HepG2 (cell line): ENCODE results near the gene ABCB8. TPM values are rescaled to one million over a fixed set of nuclear protein-coding genes. Genes with fewer than 3 reads are reported as not detected.
A peak's percentile ranks its signal among the peaks of the same experiment; 100 is the strongest.

Experiments
- ATAC-seq: fragments of 200-7000 bp; cut with Tn5 transposase; 3 replicates; pipeline ENCODE4 v1.9.1; 2020; ENCODE audit warnings: mild to moderate bottlenecking, moderate library complexity
- BruUV-seq: library from RNA; stranded (reverse); fragments of 400-500 nt; replicated peaks from 2 replicates; lab custom pipeline; 2021; lab: Mats Ljungman, UMichigan
- CTCF ChIA-PET: fragments of 300-600 bp; formaldehyde crosslinking; extraction: SDS; loops from one replicate; lab custom pipeline; 2021; ENCODE audit warnings: low total read pairs, inconsistent platforms, low intra/inter-chr PET ratio; lab: Yijun Ruan, JAX
- POLR2A ChIA-PET: fragments of 350-600 bp; sonication (Branson Sonifier 250); formaldehyde crosslinking; loops from one replicate; lab custom pipeline; 2020; ENCODE audit warnings: antibody characterized with exemption, inconsistent platforms; lab: Yijun Ruan, JAX
- DNase-seq: peaks from one replicate; pipeline ENCODE4 v3.0.0-alpha.2; 2015; ENCODE audit warnings: low spot score
- FAIRE-seq: peaks from 3 replicates; lab custom pipeline; 2011; peaks lifted over from hg19 to GRCh38; lab: Jason Lieb, UNC
- H2AFZ ChIP-seq: one replicate; pipeline ENCODE4 v1.6.1; 2011; ENCODE audit warnings: low read length, inconsistent platforms
- H3K27ac ChIP-seq: fragments of 300-600 bp; 3 replicates; pipeline ENCODE4 v1.8.0; 2011; ENCODE audit warnings: mixed run types, mild to moderate bottlenecking, mixed read lengths, low read length, inconsistent platforms; ENCODE audit not compliant: insufficient read depth; ENCODE audit errors: extremely low read length
- H3K27me3 ChIP-seq, 2 experiments: fragments of 200-600 bp in 1 of 2; 2 replicates in 1 of 2; 3 replicates in 1 of 2; pipeline versions ENCODE4 v1.6.0 to v1.8.0; 2011; ENCODE audit warnings: low read length in 2 of 2, mild to moderate bottlenecking in 2 of 2, moderate library complexity in 2 of 2, inconsistent platforms in 1 of 2; ENCODE audit not compliant: insufficient read depth in 2 of 2, control insufficient read depth in 1 of 2
- H3K36me3 ChIP-seq, 2 experiments: fragments of 200-600 bp in 1 of 2; replicated peaks in 1 of 2; 2 replicates in 1 of 2; 3 replicates in 1 of 2; pipeline versions ENCODE4 v1.5.1 to v1.8.0; 2011; ENCODE audit warnings: low read length in 2 of 2, inconsistent platforms in 1 of 2; ENCODE audit not compliant: insufficient read depth in 2 of 2, control insufficient read depth in 1 of 2
- H3K4me1 ChIP-seq: 2 replicates; pipeline ENCODE4 v1.5.1; 2012; ENCODE audit warnings: low read length, inconsistent platforms; ENCODE audit not compliant: insufficient read depth
- H3K4me2 ChIP-seq: 2 replicates; pipeline ENCODE4 v1.6.0; 2011; ENCODE audit warnings: low read depth, low read length, inconsistent platforms
- H3K4me3 ChIP-seq, 3 experiments: fragments of 200-600 bp in 1 of 3; sonication (generic), shearing (Covaris generic) in 1 of 3; replicated peaks in 1 of 3; 2 replicates each; pipeline ENCODE4 v1.5.1; 2011 to 2016; ENCODE audit warnings: low read length in 3 of 3, inconsistent platforms in 2 of 3, low read depth in 2 of 3, mild to moderate bottlenecking in 2 of 3, control low read depth in 1 of 3, mixed read lengths in 1 of 3; ENCODE audit not compliant: insufficient read depth in 1 of 3
- H3K79me2 ChIP-seq: one replicate; pipeline ENCODE4 v1.6.1; 2011; ENCODE audit warnings: low read length, inconsistent platforms; ENCODE audit not compliant: insufficient read depth
- H3K9ac ChIP-seq: 2 replicates; pipeline ENCODE4 v1.6.0; 2011; ENCODE audit warnings: mild to moderate bottlenecking, low read depth, low read length, inconsistent platforms; ENCODE audit not compliant: insufficient read depth
- H3K9me3 ChIP-seq: 2 replicates; pipeline ENCODE4 v1.5.1; 2012; ENCODE audit warnings: mild to moderate bottlenecking, low read length
- H4K20me1 ChIP-seq: 2 replicates; pipeline ENCODE4 v1.6.0; 2011; ENCODE audit warnings: inconsistent platforms, mild to moderate bottlenecking, low read length, moderate library complexity; ENCODE audit not compliant: insufficient read depth
- GATAD2A ChIP-seq: IDR thresholded peaks from 2 replicates; pipeline ENCODE4 v1.6.1; 2016
- MLX ChIP-seq: IDR thresholded peaks from 2 replicates; pipeline ENCODE4 v1.6.1; 2016
- MTERF4 ChIP-seq: sonication (generic); formaldehyde crosslinking; IDR thresholded peaks from 2 replicates; pipeline ENCODE4 v1.8.0; 2023; ENCODE audit warnings: mild to moderate bottlenecking, missing genetic modification reagents
- RBFOX2 ChIP-seq: fragments of 200-400 bp; formaldehyde crosslinking; IDR thresholded peaks from 2 replicates; pipeline ENCODE4 v1.6.1; 2017; ENCODE audit warnings: low read depth, mild to moderate bottlenecking, low read length
- SOX5 ChIP-seq: IDR thresholded peaks from 2 replicates; pipeline ENCODE4 v1.6.1; 2016; ENCODE audit warnings: borderline replicate concordance
- STAT5B ChIP-seq: sonication (generic); formaldehyde crosslinking; IDR thresholded peaks from 2 replicates; pipeline ENCODE4 v1.4.0; 2020; ENCODE audit warnings: missing genetic modification reagents
- THAP7 ChIP-seq: sonication (generic); formaldehyde crosslinking; IDR thresholded peaks from 2 replicates; pipeline ENCODE4 v1.8.1; 2023; ENCODE audit warnings: mild to moderate bottlenecking, missing genetic modification reagents
- ZBTB2 ChIP-seq: sonication (generic); formaldehyde crosslinking; IDR thresholded peaks from 2 replicates; pipeline ENCODE4 v1.8.0; 2022; ENCODE audit warnings: low read depth, missing genetic modification reagents
- ZGPAT ChIP-seq: IDR thresholded peaks from 2 replicates; pipeline ENCODE4 v1.6.1; 2016; ENCODE audit warnings: mild to moderate bottlenecking
- ZNF800 ChIP-seq: sonication (generic); formaldehyde crosslinking; IDR thresholded peaks from 2 replicates; pipeline ENCODE4 v1.4.0; 2020; ENCODE audit warnings: missing genetic modification reagents
- WGBS: methylation state at CpG from one replicate; pipeline ENCODE4 v1.1.6; 2017; ENCODE audit warnings: low lambda C conversion rate; 5-methylcytosine and 5-hydroxymethylcytosine counted together
- in situ Hi-C: cut with HindIII; loops from 2 replicates; pipeline ENCODE4 v1.10.0; 2017; ENCODE audit warnings: low pct_unique_long_range_greater_than_20kb; ENCODE audit not compliant: extremely low pct_ligation_motif_present
- intact Hi-C: fragments of 100-400 bp; cut with micrococcal nuclease; formaldehyde crosslinking; loops from one replicate; pipeline ENCODE4 v1.10.0; 2022; ENCODE audit not compliant: unreplicated experiment
- polyA plus RNA-seq, 8 experiments: library from polyadenylated mRNA; depleted of rRNA in 3 of 8; stranded (reverse) in 7 of 8; unstranded in 1 of 8; fragments of >200 nt; fragmentation: Illumina TruSeq in 4 of 8; extraction: Trizol in 4 of 8; gene quantifications; 2 replicates each; pipeline versions ENCODE4 v1.2.1 to v1.2.3, GENCODE V29; 2011 to 2016; ENCODE audit warnings: low read depth in 4 of 8, missing spikeins in 1 of 8, mixed read lengths in 1 of 8; ENCODE audit not compliant: insufficient read depth in 1 of 8
- total RNA-seq, 5 experiments: library from RNA; depleted of rRNA; stranded (reverse); fragments of >200 nt; fragmentation: Illumina TruSeq; extraction: Trizol; gene quantifications; 2 replicates each; pipeline ENCODE4 v1.2.3, GENCODE V29; 2016; ENCODE audit warnings: low read depth in 1 of 5

The ABCB8 gene
- total and polyA plus RNA-seq, 2 of the 13 experiments (the other 11 are each of a cell fraction or from before 2014, with no cell fraction given): 6.6 to 16.7 TPM

- TF ChIP-seq ZGPAT (CRISPR knock-in tag) (0 out of 2 replicates have a peak, but pooled peaks have one; percentile 10), GATAD2A (no peak), MLX (peak; percentile 8; the same call in 1 of the 2 replicates), ZNF800 (CRISPR knock-in tag) (peak; percentile 76; the same call in 1 of the 2 replicates)
These were observed 9.7 kb upstream of the ABCB8 start (continued) for GRCh38 chr7:151018421-151019129.

GRCh38 chr7:151019130-151019447, 9.2 kb upstream of the ABCB8 start:
- Histone ChIP-seq H4K20me1 (no peaks in the 10 kb centered on the region), H3K27ac (no peak overlapping the region), H3K36me3 (no peaks in the 10 kb centered on the region; a peak in 1 of 5 replicates), H3K9me3 (no peaks in the 10 kb centered on the region), H3K9ac (no peak overlapping the region), H2AFZ (no peak overlapping the region), H3K79me2 (no peaks in the 10 kb centered on the region), H3K4me1 (peaks cover 53% of the 10 kb centered on the region), H3K4me2 (no peak overlapping the region), H3K4me3 (peak overlapping the region in 1 of 3 experiments; percentile 70; a peak in 1 of 6 replicates), H3K27me3 (peaks cover 14 to 55% of the 10 kb centered on the region in 2 experiments)
- no TSS peak for BruUV-seq
- in situ Hi-C loops: no loop called here
- POLR2A ChIA-PET: interaction anchor here (1.3 to 1.4 kb wide), 2 partner anchors 9 to 10 kb away, joined by 4 to 6 read pairs; partner anchors contain the start of gene ABCB8
- no peak for ATAC-seq
- no peak for DNase-seq
- intact Hi-C loops: no loop called here
- TF ChIP-seq RBFOX2: no peak
- no peak for TF ChIP-seq ZBTB2
- TF ChIP-seq STAT5B (CRISPR knock-in tag): no peak
- 0 out of 2 replicates have a peak, but pooled peaks have one; percentile 15 for TF ChIP-seq ZNF800 (CRISPR knock-in tag)
- no peak for TF ChIP-seq MTERF4 (CRISPR knock-in tag)
- TF ChIP-seq THAP7: no peak
- no peak for TF ChIP-seq SOX5 (CRISPR knock-in tag)
- no peak for FAIRE-seq
- 0% methylated on average over 1 of the region's 20 CpGs for WGBS
- CTCF ChIA-PET: interaction anchor here (1.3 kb wide), 1 partner anchor 33 kb away, joined by 3 read pairs; no protein-coding TSS in a partner anchor
